H1 (cell line): ENCODE data around the gene WDR91. TPM values are rescaled to one million over a fixed set of nuclear protein-coding genes. Genes with fewer than 3 reads are reported as not detected.

Experiments used
- CTCF ChIA-PET: fragments of 300-600 bp; sonication (Branson Sonifier 250); formaldehyde crosslinking; loops from one replicate; lab custom pipeline; 2021; ENCODE audit not compliant: partially characterized antibody; lab: Charles Lee
- POLR2A ChIA-PET: fragments of 300-600 bp; sonication (Branson Sonifier 250); formaldehyde crosslinking; loops from one replicate; lab custom pipeline; 2021; ENCODE audit warnings: inconsistent platforms; ENCODE audit not compliant: partially characterized antibody; lab: Charles Lee
- DNase-seq, 2 experiments: peaks; one replicate each; pipeline versions ENCODE4 v3.0.0 to v3.0.0-alpha.2; 2010 to 2022; ENCODE audit warnings: low spot score in 2 of 2, low read depth in 1 of 2, mixed read lengths in 1 of 2
- FAIRE-seq: peaks from 2 replicates; lab custom pipeline; 2011; peaks lifted over from hg19 to GRCh38; lab: Jason Lieb, UNC
- H2AFZ ChIP-seq: 2 replicates; pipeline ENCODE4 v1.8.1; 2012; ENCODE audit warnings: low read length, inconsistent platforms
- H2AK5ac ChIP-seq: 2 replicates; pipeline ENCODE4 v1.6.1; 2013; ENCODE audit warnings: low read depth, low read length
- H2BK120ac ChIP-seq: replicated peaks from 2 replicates; pipeline ENCODE3; 2013; ENCODE audit warnings: low read depth, low read length, inconsistent platforms
- H2BK12ac ChIP-seq: 2 replicates; pipeline ENCODE4 v1.6.1; 2013; ENCODE audit warnings: low read depth, low read length
- H2BK15ac ChIP-seq: 2 replicates; pipeline ENCODE4 v1.6.1; 2013; ENCODE audit warnings: low read length
- H2BK20ac ChIP-seq: 2 replicates; pipeline ENCODE4 v1.6.1; 2013; ENCODE audit warnings: low read length
- H2BK5ac ChIP-seq: 2 replicates; pipeline ENCODE4 v1.6.1; 2013; ENCODE audit warnings: low read depth, low read length
- H3K14ac ChIP-seq: 2 replicates; pipeline ENCODE4 v1.6.1; 2013; ENCODE audit warnings: inconsistent platforms; ENCODE audit not compliant: insufficient read length
- H3K18ac ChIP-seq: 2 replicates; pipeline ENCODE4 v1.6.1; 2013; ENCODE audit warnings: low read length; ENCODE audit errors: extremely low read depth
- H3K23ac ChIP-seq: 2 replicates; pipeline ENCODE4 v1.6.1; 2013; ENCODE audit warnings: inconsistent platforms; ENCODE audit not compliant: insufficient read length
- H3K23me2 ChIP-seq: 2 replicates; pipeline ENCODE4 v1.6.1; 2013; ENCODE audit warnings: low read depth, low read length
- H3K27ac ChIP-seq: 2 replicates; pipeline ENCODE4 v1.6.1; 2011; ENCODE audit warnings: low read depth, low read length, inconsistent platforms
- H3K27me3 ChIP-seq, 4 experiments: replicated peaks in 1 of 4; 1 replicate in 1 of 4; 2 replicates in 3 of 4; pipeline versions ENCODE4 v1.6.1 to v1.8.1; 2011 to 2013; ENCODE audit warnings: low read length in 3 of 4, mild to moderate bottlenecking in 3 of 4, inconsistent platforms in 2 of 4, mixed read lengths in 2 of 4, moderate library complexity in 1 of 4; ENCODE audit not compliant: control insufficient read depth in 3 of 4, insufficient read depth in 3 of 4; ENCODE audit errors: extremely low read depth in 1 of 4
- H3K36me3 ChIP-seq, 4 experiments: 2 replicates each; pipeline versions ENCODE4 v1.6.1 to v1.8.1; 2011 to 2013; ENCODE audit warnings: mild to moderate bottlenecking in 4 of 4, low read length in 3 of 4, moderate library complexity in 2 of 4, control low read depth in 1 of 4, inconsistent platforms in 1 of 4; ENCODE audit not compliant: insufficient read depth in 4 of 4, control insufficient read depth in 2 of 4
- H3K4ac ChIP-seq: replicated peaks from 2 replicates; pipeline ENCODE3; 2013; ENCODE audit warnings: low read length, low read depth, mixed read lengths, inconsistent platforms; ENCODE audit not compliant: insufficient read length
- H3K4me1 ChIP-seq, 4 experiments: replicated peaks in 1 of 4; 1 replicate in 1 of 4; 2 replicates in 3 of 4; pipeline versions ENCODE4 v1.6.1 to v1.8.1; 2011 to 2013; ENCODE audit warnings: low read length in 3 of 4, inconsistent platforms in 2 of 4, mixed read lengths in 1 of 4; ENCODE audit not compliant: insufficient read depth in 4 of 4, control insufficient read depth in 3 of 4
- H3K4me2 ChIP-seq, 2 experiments: 2 replicates each; pipeline versions ENCODE4 v1.6.1 to v1.8.1; 2011 to 2013; ENCODE audit warnings: low read depth in 2 of 2, low read length in 2 of 2, control low read depth in 1 of 2, inconsistent platforms in 1 of 2, mild to moderate bottlenecking in 1 of 2; ENCODE audit not compliant: insufficient read depth in 1 of 2
- H3K4me3 ChIP-seq, 4 experiments: fragments of 200-600, 300-600 bp in 1 of 4; sonication (generic), shearing (Covaris generic), sonication (Bioruptor Twin) in 1 of 4; 2 replicates each; pipeline versions ENCODE4 v1.5.1 to v1.8.1; 2011 to 2016; ENCODE audit warnings: low read length in 4 of 4, low read depth in 3 of 4, control low read depth in 2 of 4, inconsistent platforms in 2 of 4, mild to moderate bottlenecking in 2 of 4, mixed read lengths in 1 of 4, moderate library complexity in 1 of 4; ENCODE audit not compliant: insufficient read depth in 2 of 4; ENCODE audit errors: extremely low read depth in 1 of 4
- H3K56ac ChIP-seq: replicated peaks from 2 replicates; pipeline ENCODE3; 2013; ENCODE audit warnings: low read depth, mild to moderate bottlenecking, mixed read lengths, low read length, inconsistent platforms; ENCODE audit not compliant: insufficient read length
- H3K79me1 ChIP-seq: 2 replicates; pipeline ENCODE4 v1.6.1; 2013; ENCODE audit warnings: low read depth, low read length, control low read depth
- H3K79me2 ChIP-seq, 2 experiments: 2 replicates each; pipeline versions ENCODE4 v1.6.1 to v1.8.1; 2012 to 2013; ENCODE audit warnings: low read length in 2 of 2, mild to moderate bottlenecking in 2 of 2, inconsistent platforms in 1 of 2; ENCODE audit not compliant: insufficient read depth in 2 of 2, control insufficient read depth in 1 of 2
- H3K9ac ChIP-seq, 4 experiments: replicated peaks in 1 of 4; 1 replicate in 1 of 4; 2 replicates in 3 of 4; pipeline versions ENCODE4 v1.6.1 to v1.8.1; 2011 to 2013; ENCODE audit warnings: low read depth in 3 of 4, low read length in 3 of 4, control low read depth in 2 of 4, mild to moderate bottlenecking in 2 of 4, moderate library complexity in 2 of 4, inconsistent platforms in 1 of 4; ENCODE audit errors: extremely low read depth in 1 of 4
- H3K9me3 ChIP-seq, 2 experiments: 2 replicates each; pipeline versions ENCODE4 v1.6.1 to v1.8.1; 2012 to 2013; ENCODE audit warnings: mild to moderate bottlenecking in 2 of 2, moderate library complexity in 2 of 2, control low read depth in 1 of 2, inconsistent platforms in 1 of 2, low read depth in 1 of 2, low read length in 1 of 2, mixed read lengths in 1 of 2; ENCODE audit not compliant: insufficient read depth in 2 of 2
- H4K20me1 ChIP-seq, 2 experiments: replicated peaks in 1 of 2; 2 replicates each; pipeline versions ENCODE3 to v1.8.1; 2011 to 2013; ENCODE audit warnings: inconsistent platforms in 2 of 2, low read length in 2 of 2, mild to moderate bottlenecking in 1 of 2; ENCODE audit not compliant: insufficient read depth in 2 of 2, control insufficient read depth in 1 of 2
- H4K5ac ChIP-seq: 2 replicates; pipeline ENCODE4 v1.6.1; 2013; ENCODE audit warnings: low read length, low read depth, mixed read lengths, inconsistent platforms; ENCODE audit not compliant: insufficient read length
- H4K8ac ChIP-seq: 2 replicates; pipeline ENCODE4 v1.8.0; 2013; ENCODE audit warnings: mild to moderate bottlenecking, moderate library complexity, low read length, inconsistent platforms; ENCODE audit not compliant: insufficient read depth; ENCODE audit errors: extremely low read depth
- H4K91ac ChIP-seq: replicated peaks from 2 replicates; pipeline ENCODE3; 2013; ENCODE audit warnings: low read length, mixed read lengths, inconsistent platforms; ENCODE audit not compliant: insufficient read length
- ATF3 ChIP-seq: IDR thresholded peaks from 2 replicates; pipeline ENCODE4 v1.6.1; 2011; ENCODE audit warnings: low read depth, mild to moderate bottlenecking, low read length; ENCODE audit not compliant: insufficient read depth
- CEBPB ChIP-seq: IDR thresholded peaks from 2 replicates; pipeline ENCODE4 v1.6.1; 2012; ENCODE audit warnings: low read depth, low read length
- KDM5A ChIP-seq: fragments of 200-600 bp; IDR thresholded peaks from 2 replicates; pipeline ENCODE4 v1.7.1; 2012; ENCODE audit warnings: mild to moderate bottlenecking, low read length, inconsistent platforms, mixed read lengths
- NRF1 ChIP-seq: IDR thresholded peaks from 2 replicates; pipeline ENCODE4 v1.6.1; 2011; ENCODE audit warnings: mild to moderate bottlenecking, low read depth, low read length, improper control_type of control experiment
- RXRA ChIP-seq: IDR thresholded peaks from 2 replicates; pipeline ENCODE4 v1.6.1; 2011; ENCODE audit warnings: low read depth, mild to moderate bottlenecking, low read length, moderate library complexity; ENCODE audit not compliant: insufficient read depth
- SAP30 ChIP-seq: fragments of 300-600 bp; sonication (generic); IDR thresholded peaks from 2 replicates; pipeline ENCODE4 v1.7.1; 2012; ENCODE audit warnings: low read length, moderate library complexity, mild to moderate bottlenecking, inconsistent platforms; ENCODE audit not compliant: insufficient read depth, insufficient replicate concordance
- SIX5 ChIP-seq: IDR thresholded peaks from 2 replicates; pipeline ENCODE4 v1.6.1; 2011; ENCODE audit warnings: mild to moderate bottlenecking, low read depth, low read length
- SP1 ChIP-seq: IDR thresholded peaks from 2 replicates; pipeline ENCODE4 v1.6.1; 2011; ENCODE audit warnings: low read depth, low read length
- SRF ChIP-seq: IDR thresholded peaks from 2 replicates; pipeline ENCODE4 v1.6.1; 2011; ENCODE audit warnings: mild to moderate bottlenecking, low read depth, low read length, moderate library complexity
- TBP ChIP-seq: IDR thresholded peaks from 2 replicates; pipeline ENCODE4 v1.6.1; 2011; ENCODE audit warnings: low read depth, low read length, improper control_type of control experiment
- WGBS, 2 experiments: shearing (Covaris generic) in 1 of 2; methylation state at CpG; one replicate each; pipeline versions ENCODE4 v1.1.6 to v1.1.7; 2013 to 2015; ENCODE audit warnings: low lambda C conversion rate in 2 of 2, mixed read lengths in 2 of 2, inconsistent platforms in 1 of 2, low coverage in 1 of 2, missing lambda C conversion rate in 1 of 2; ENCODE audit not compliant: insufficient replicate concordance in 2 of 2, insufficient coverage in 1 of 2, insufficient read length in 1 of 2; ENCODE audit errors: extremely low coverage in 1 of 2, missing lambda C conversion rate in 1 of 2; 5-methylcytosine and 5-hydroxymethylcytosine counted together
- polyA plus RNA-seq, 7 experiments: library from polyadenylated mRNA; depleted of rRNA in 3 of 7; stranded (reverse) in 5 of 7; unstranded in 2 of 7; fragments of >200 nt in 5 of 7; fragments of 200-250 nt in 2 of 7; gene quantifications; 1 replicate in 5 of 7; 2 replicates in 1 of 7; 4 replicates in 1 of 7; pipeline versions ENCODE4 v1.2.1 to v1.2.3, GENCODE V29; 2011 to 2013; ENCODE audit warnings: missing spikeins in 2 of 7, mixed read lengths in 2 of 7
- total RNA-seq: library from RNA; stranded (reverse); fragmentation: NEBNext Ultra II Directional; extraction: Animal tissue kit (Norgen Biotek cat#: 25700); gene quantifications from 2 replicates; pipeline ENCODE4 v1.2.1, GENCODE V29; 2021

WDR91 gene
- total and polyA plus RNA-seq, 2 of the 8 experiments (the other 6 are each of a cell fraction or from before 2014, with no cell fraction given), result 8.2 to 14.7 TPM

GRCh38 chr7:135166338-135166990 lies 44.9 kb downstream of the WDR91 start:
- ChIA-PET POLR2A (interaction anchor here (0.7 to 4.0 kb wide), 4 partner anchors 13 to 1278 kb away, joined by 3 to 20 read pairs (median 3); no protein-coding TSS in a partner anchor), CTCF (interaction anchor here (0.6 to 2.3 kb wide), 3 partner anchors 180 to 660 kb away, joined by 3 to 7 read pairs (median 4); partner anchors contain the start of gene AGBL3)
- peaks cover 0 to 20% of the 10 kb centered on the region in 2 experiments; a peak in 2 of 4 replicates for H3K79me2 ChIP-seq
- no peak overlapping the region for H3K27ac ChIP-seq
- H4K91ac ChIP-seq, result no peak overlapping the region
- DNase-seq (no peak), FAIRE-seq (no peak)
- peaks cover 1 to 11% (median 3%) of the 10 kb centered on the region in 4 experiments; a peak in 4 of 7 replicates for H3K4me1 ChIP-seq
- no peak overlapping the region for H3K9ac ChIP-seq
- no peak overlapping the region for H3K14ac ChIP-seq
- H3K79me1 ChIP-seq, result no peaks in the 10 kb centered on the region; the same call in 1 of the 2 replicates
- no peaks in the 10 kb centered on the region for H3K27me3 ChIP-seq
- no peak overlapping the region for H3K23ac ChIP-seq
- no peaks in the 10 kb centered on the region; the same call in 1 of the 2 replicates for H3K23me2 ChIP-seq
- H3K36me3 ChIP-seq, result peaks cover 16 to 51% (median 39%) of the 10 kb centered on the region in 4 experiments
- no peak overlapping the region for H4K8ac ChIP-seq
- peaks cover 2 to 11% of the 10 kb centered on the region in 2 experiments; a peak in 2 of 4 replicates for H3K9me3 ChIP-seq
- H3K4me3 ChIP-seq, result no peak overlapping the region
- H3K4ac ChIP-seq, result no peak overlapping the region
- H2BK120ac ChIP-seq, result no peak overlapping the region
- H3K56ac ChIP-seq, result no peak overlapping the region
- H2BK15ac ChIP-seq, result no peak overlapping the region
- 93% methylated on average over 18 of the region's 18 CpGs; no CpG with 5 or more reads in 1 of the 2 experiments for WGBS, 2 experiments
- peaks cover 0 to 4% of the 10 kb centered on the region in 2 experiments for H4K20me1 ChIP-seq
- H2AFZ ChIP-seq, result no peak overlapping the region
- H2BK12ac ChIP-seq, result no peak overlapping the region
- no peak overlapping the region for H3K18ac ChIP-seq
- no peak overlapping the region for H2BK5ac ChIP-seq
- no peak overlapping the region for H2AK5ac ChIP-seq
- no peak overlapping the region for H4K5ac ChIP-seq
- no peak overlapping the region for H3K4me2 ChIP-seq
- H2BK20ac ChIP-seq, result no peak overlapping the region
- no peak for TF ChIP-seq SIX5
- TF ChIP-seq TBP, result no peak
- TF ChIP-seq CEBPB, result no peak
- TF ChIP-seq KDM5A, result no peak
- TF ChIP-seq SAP30, result no peak
- TF ChIP-seq RXRA, result no peak
- no peak for TF ChIP-seq ATF3
- no peak for TF ChIP-seq NRF1
- no peak for TF ChIP-seq SRF
- TF ChIP-seq SP1, result no peak
